GM10847 (cell line): Measurements from ENCODE around the gene ZNF79.

Experiments
- POLR2A ChIP-seq: IDR thresholded peaks from 2 replicates; pipeline ENCODE4 v1.6.1; 2011; ENCODE audit not compliant: insufficient read length; ENCODE audit errors: extremely low read depth

ZNF79 gene

DNA sequence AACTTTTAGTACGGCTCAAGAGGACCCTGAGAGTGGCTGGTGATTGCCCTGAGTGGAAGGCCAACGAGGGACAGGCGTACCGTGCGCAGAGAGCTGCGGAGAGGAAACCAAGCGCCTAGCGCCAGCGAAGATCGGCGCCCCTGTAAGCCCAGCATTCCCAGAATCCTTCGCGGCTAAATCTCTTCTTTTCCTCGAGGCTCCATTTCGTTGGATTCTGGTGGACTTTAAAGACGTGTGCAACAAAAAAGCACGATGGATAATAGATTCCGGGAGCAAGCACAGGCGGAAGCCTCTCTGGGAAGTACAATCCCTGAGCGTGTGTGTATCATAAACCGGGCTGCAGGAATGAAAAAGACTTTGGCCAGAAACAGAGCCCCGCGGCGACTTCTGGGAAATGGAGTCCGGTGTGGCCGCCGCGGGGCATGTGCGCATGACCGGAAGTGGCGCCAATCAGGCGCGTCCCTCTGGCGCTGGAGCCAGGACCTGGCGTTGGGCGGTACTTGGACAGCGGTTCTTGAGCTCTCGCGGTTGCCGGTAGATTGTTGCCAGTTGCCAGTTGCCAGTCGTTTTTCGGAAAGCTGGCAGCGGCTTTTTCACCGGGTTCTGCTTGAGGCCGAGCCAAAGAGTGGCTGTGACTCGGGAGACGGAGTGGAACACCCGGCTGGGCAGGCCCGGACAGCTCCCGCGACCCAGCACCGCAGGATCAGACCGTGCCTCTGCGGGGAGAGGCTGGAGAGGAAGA, at the start of gene ZNF79:
Gene ZNF79 (plus strand): TSS at position 449 of the 742 bp plus-strand sequence. CDS start 406 bp downstream, outside the sequence.
- TF ChIP-seq POLR2A, result peak; percentile 76

DNA sequence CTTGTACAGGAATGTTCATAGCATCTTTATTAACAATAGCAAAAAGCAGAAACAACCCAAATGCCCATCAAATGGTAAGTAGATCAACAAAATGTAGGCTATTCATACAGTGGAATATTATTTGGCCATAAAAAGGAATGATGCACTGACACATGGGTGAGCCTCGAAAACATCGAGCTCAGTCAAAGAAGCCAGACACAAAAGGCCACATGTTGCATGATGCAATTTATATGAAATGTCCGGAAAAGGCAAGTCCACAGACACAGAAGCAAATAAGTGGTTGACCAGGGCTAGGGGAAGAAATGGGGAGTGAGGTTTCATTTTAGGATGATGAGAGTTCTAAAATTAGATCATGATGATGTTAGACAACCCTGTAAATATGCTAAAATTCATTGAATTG, 43.7 kb upstream of the ZNF79 start:
- no peak for TF ChIP-seq POLR2A

DNA sequence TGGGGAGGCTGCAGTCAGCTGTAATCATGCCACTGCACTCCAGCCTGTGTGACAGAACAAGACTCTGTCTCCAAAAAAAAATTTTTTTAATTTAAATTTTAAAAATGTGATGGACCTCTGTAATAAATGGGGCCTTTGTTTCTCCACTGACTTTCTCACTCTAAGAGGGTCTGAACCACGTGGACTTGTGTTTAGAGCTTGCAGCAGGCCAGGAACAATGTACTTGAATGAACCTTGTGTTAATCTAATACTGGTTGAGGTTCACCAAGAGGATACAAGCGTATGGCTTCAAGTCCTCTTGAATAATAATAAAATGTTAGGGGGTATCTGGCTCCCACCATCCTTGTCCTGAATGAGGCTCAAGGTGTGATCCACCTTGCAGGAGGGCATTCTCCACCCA, 41.6 kb upstream of the ZNF79 start:
- TF ChIP-seq POLR2A, result no peak

DNA sequence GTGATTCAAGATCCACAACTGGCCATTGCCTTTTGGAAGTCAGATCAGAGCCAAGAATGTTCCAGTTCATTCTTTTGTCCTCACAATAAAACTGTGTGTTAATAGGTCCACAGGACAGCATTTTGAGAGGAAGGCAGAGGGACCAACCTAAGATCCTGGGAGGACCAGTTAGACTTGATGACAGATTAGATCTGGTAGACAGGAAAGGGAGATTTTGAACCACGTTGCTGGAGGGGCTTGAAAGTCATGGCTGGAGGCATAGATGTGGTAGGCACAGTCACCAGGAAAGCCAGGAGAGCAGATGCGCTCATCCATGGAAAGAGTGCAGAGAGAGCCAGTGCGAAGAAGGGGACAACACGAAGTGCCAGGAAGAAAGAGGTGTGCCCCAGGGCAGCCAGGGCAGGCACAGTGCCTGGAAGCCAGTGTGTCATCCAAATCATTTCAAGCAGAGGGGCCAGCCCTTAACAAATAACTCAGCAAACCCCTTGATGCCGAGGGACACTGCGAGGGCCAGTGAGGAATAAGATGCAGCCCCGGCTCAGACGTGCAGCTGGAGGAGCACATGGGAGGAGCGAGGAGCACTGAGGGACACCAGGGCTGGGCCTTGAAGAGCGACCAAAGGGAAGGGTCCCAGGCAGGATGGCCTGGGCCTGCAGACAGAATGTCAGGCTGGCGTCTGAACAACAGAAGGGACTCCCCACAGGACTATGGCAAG, 40.0 kb upstream of the ZNF79 start:
- TF ChIP-seq POLR2A, result no peak

DNA sequence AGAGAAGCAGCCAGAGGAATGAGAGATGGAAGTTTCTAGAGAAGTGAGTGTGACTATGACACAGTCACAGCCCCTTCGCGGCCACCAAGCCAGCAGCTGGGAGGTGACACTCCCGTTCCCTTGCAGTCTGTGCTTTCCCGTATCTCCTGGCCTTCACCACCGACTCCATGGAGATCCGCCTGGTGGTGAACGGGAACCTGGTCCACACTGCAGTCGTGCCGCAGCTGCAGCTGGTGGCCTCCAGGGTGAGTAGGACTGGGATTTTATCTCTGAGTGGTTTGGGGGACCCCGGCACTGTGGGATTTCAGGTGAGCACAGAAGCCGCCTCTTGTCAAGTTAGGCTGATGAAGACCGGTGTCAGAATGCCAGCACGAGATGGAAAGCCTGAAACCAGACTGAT, 39.3 kb upstream of the ZNF79 start:
- no peak for TF ChIP-seq POLR2A

DNA sequence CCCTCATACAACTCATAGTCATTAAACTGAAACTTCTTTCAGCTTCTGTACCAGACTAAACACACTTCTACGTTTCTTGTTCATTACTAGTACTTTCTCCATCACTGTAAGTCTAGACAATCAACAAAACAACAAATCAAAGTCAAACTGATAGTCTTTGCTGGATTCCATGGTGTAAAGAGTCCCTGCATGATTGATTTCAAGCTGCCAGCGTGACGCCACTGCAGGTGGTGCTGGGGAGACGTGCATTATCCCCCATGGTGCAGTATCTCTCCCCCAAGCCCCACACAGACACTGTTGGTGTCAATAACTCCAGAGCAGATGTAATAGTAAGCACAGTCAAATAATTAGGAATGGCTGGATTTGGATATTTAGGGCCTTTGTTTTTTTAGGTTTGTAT, 37.9 kb upstream of the ZNF79 start:
- no peak for TF ChIP-seq POLR2A

DNA sequence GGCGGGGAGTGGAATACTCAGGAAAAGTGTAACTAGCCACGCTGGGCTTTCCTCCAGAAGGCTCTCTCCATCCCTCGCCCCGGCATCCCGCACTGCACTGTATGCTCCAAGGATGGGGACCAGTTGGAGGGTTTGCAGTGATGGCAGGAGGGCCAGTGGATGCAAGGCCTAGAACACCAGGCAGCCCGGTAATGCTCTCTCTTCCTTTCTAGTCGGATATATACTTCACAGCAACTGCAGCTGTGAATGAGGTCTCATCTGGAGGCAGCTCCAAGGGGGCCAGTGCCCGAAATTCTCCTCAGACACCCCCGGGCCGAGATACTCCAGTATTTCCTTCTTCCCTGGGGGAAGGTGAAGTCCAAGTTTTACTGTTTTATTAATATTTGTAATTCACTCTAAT, 37.2 kb upstream of the ZNF79 start:
- TF ChIP-seq POLR2A, result no peak

DNA sequence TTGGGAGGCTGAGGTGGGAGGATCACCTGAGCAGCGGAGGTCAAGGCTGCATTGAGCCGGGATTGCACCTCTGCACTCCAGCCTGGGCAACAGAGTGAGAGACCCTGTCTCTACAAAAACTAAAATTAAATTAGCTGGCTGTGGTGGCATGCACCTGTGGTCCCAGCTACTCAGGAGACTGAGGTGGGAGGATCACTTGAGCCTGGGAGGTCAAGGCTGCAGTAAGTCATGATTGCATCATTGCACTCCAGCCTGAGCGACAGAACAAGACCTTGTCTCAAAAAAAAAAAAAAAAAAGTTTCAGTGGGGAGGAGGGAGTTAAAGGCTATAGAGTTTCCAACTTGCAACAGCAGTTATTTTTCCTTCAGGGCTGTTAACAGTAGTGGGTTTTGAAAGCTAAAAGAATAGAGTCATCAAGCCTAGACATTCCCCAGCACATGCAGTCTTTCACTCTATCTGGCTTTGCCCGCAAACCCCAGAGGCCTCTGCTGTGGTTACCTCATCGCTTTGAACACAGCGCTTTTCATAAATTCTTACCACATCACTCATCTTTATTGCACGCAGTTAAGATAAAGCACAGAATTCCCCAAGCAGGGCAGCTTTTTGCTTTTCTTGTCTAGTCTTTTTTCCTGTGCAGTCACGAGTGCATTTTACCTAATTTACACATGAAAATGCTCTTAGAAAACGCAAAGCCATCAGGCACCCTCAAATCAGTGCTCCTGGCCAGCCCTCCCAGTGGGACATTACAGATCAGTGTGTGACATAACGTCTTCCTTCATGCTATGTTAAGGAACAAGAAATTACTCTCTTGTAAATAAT, 35.9 kb upstream of the ZNF79 start:
- TF ChIP-seq POLR2A, result no peak

DNA sequence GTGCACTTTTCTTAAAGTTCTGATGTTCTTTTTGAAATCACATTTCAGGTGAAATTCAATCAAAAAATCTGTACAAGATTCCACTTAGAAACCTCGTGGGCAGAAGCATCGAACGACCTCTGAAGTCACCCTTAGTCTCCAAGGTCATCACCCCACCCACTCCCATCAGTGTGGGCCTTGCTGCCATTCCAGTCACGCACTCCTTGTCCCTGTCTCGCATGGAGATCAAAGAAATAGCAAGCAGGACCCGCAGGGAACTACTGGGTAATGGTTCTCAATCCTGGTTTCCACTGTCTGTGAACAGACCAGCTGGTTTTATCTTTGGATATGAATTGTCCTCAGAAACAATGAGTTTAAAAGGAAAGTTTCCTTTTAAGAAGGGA, 35.3 kb upstream of the ZNF79 start:
- TF ChIP-seq POLR2A, result no peak

DNA sequence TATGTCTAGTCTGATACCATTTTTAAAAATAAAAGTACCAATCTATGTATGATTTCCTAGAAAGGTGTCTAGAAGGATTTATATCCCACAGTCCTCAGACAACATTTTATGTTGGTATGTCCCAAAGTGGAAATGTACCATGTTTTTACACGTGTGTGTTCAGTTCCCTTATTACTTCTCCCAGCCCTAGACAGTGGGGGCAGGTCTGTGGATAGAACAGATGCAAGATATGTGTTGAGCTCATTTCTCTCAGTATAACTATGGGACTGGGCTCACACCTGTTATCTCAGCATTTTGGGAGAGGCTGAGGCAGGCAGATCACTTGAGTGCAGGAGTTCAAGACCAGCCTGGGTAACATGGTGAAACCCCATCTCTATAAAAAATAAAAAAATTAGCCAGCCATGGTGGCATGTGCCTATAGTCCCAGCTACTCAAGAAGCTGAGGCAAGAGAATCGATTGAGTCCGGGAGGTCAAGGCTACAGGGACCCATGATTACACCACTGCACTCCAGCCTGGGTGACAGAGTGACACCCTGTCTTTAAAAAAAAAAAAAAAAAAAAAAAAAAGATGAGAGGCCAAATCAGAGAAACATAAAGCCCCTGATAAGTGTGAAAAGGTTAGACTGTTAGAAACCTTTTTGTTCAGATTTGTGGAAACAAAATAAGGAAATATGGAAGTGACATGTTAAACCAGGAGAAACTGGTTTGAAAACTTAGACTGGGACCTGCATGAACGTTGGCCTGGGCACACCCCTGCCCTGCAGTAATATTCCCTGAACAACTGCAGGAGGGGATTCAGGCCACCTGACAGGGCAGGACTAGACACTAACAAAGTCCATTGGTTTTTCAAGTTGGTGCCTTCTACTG, 34.6 kb upstream of the ZNF79 start:
- TF ChIP-seq POLR2A, result no peak

DNA sequence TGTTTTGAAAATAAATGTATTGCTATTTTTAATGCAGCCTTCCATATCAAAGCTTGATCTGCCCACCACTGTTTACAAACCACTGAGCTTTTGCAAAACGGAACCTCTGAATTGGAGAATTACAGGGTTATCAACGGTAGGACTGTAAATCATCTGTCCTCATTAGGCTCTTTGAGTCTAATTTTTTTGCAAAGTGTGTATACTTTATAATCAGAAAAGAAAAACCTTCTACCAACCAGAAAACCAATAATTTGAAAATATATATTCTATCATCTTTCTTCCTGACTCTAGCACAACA, 34.0 kb upstream of the ZNF79 start:
- no peak for TF ChIP-seq POLR2A

DNA sequence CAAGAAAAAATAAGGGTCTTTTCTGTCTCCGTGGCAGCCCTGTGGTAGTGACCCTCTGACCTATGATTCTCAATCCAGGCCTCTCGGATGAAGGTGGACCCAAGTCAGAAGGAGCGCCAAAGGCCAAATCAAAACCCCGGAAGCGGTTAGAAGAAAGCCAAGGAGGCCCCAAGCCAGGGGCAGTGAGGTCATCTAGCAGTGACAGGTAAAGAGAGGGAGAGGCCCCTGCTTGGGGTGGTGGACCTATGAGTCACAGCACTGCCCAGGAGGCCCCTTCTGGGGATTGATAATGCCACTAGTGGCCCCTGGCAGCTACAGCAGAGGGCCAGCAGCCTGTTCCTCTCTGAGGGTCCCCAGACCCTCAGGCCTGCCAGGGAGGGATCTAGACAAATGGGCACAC, 33.6 kb upstream of the ZNF79 start:
- no peak for TF ChIP-seq POLR2A

DNA sequence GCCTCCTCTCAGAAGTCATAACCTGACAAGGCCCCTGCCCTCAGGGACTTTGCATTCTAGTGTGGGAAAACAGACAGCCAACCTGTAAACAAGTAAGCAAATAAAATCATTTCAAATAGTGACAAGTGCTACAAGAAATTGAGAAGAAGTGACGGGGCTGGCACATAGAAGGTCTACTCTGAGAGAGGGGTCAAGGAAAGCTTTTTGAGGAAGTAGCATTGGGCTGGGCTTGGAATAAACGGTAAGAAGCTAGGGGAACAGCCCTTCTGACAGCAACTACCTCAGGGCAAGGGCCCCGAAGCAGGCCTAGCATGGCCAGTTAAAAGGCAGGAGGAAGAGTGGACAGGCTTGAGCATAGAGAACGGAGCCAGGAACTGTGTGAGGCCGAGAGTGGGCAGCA, 32.0 kb upstream of the ZNF79 start:
- no peak for TF ChIP-seq POLR2A

DNA sequence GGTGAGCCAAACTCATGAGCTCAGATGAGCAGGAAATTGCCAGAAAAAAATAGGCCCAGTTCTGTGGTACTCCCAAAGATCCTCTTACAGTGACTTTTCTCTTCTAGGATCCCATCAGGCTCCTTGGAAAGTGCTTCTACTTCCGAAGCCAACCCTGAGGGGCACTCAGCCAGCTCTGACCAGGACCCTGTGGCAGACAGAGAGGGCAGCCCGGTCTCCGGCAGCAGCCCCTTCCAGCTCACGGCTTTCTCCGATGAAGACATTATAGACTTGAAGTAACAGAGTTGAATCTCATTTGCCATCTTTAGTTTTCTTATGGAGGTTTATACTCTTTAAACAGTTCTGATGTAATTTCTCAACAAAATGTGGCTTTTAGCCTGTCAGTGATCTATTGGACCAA, 31.2 kb upstream of the ZNF79 start:
- TF ChIP-seq POLR2A, result no peak

DNA sequence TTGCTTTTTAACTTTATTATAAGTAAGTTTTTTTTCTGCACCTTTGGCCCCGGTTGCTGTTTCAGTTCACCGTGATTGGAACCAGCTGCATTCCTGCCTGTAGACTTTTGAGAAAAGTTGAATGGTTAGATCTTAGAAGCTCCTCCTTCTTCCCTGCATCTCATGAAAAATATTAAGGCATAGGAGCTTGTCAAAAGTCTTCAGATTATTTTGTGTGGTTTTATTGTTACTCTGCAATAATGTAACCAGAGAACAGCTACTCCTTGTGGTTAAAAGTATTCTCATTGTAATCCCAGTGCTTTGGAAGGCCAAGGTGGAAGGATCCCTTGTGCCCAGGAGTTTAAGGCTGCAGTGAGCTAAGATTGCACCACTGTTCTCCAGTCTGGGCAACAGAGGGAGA, 30.5 kb upstream of the ZNF79 start:
- no peak for TF ChIP-seq POLR2A

DNA sequence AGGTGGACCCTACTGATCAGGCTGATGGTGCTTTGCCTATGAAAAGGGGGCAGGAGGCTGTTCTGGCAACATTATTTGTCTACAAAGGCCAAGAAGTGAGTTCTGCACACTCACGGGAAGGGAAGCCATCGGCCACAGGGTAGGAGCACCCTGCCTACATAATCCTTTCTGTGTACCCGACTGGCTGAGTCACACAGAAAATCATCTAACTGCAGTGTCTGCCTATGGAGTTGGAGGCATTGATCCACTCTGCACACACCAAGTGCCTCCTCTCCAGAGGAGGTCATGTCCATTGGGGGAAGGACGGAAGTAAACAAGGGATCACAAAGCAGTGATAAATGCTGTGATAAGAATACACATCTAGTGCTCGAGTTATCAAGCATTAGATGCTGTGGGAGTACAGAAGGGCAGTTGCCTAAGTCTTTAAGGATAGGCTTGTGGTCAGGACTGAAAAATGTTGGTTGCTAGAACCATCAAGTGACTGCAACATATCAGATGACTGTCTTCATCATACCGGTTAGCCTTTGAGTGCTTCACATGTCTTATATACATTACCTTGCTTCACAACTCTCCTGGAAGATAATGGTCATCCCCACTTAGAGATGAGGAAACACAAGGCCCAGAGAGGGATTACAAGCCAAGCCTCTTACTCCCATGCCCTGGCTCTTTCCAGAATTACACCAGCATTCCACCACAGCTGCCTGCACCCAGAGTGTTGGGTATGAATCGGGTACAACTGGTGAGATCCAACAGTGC, 28.5 kb upstream of the ZNF79 start:
- no peak for TF ChIP-seq POLR2A
